HCT116 (cell line): Measurements from ENCODE around the gene KCNIP4. TPM values are rescaled to one million over a fixed set of nuclear protein-coding genes. Genes with fewer than 3 reads are reported as not detected.

Experiments used
- ATAC-seq: fragments of 200-7000 bp; cut with Tn5 transposase; 2 replicates; pipeline ENCODE4 v1.9.1; 2020; ENCODE audit warnings: mild to moderate bottlenecking, moderate library complexity
- BruUV-seq: library from RNA; stranded (reverse); fragments of 400-500 nt; replicated peaks from 2 replicates; lab custom pipeline; 2021; lab: Mats Ljungman, UMichigan
- CTCF ChIA-PET: fragments of 300-600 bp; sonication (Branson Sonifier 250); formaldehyde crosslinking; loops from one replicate; lab custom pipeline; 2021; ENCODE audit warnings: antibody characterized with exemption; lab: Charles Lee
- POLR2A ChIA-PET: fragments of 300-600, 350-600 bp; sonication (Branson Sonifier 250); formaldehyde crosslinking; loops from one replicate; lab custom pipeline; 2021; ENCODE audit warnings: antibody characterized with exemption; lab: Charles Lee
- RAD21 ChIA-PET, 2 experiments: fragments of 300-600 bp; sonication (Branson Sonifier 250); formaldehyde crosslinking; loops; one replicate each; lab custom pipeline; 2023; ENCODE audit warnings: low total read pairs in 2 of 2; ENCODE audit not compliant: uncharacterized antibody in 2 of 2, unreplicated experiment in 2 of 2, low non-redundant PET in 1 of 2; lab: Charles Lee
- DNase-seq: peaks from one replicate; pipeline ENCODE4 v3.0.0-alpha.2; 2010; ENCODE audit warnings: low read depth, low spot score
- H2AFZ ChIP-seq: fragments of 200-600 bp; shearing (Covaris generic), sonication (generic); 2 replicates; pipeline ENCODE4 v1.6.1; 2017; ENCODE audit warnings: low read depth, mixed run types, mixed read lengths, antibody characterized with exemption, low read length; ENCODE audit not compliant: poor library complexity, severe bottlenecking
- H3K27ac ChIP-seq: 2 replicates; pipeline ENCODE4 v1.5.1; 2012; ENCODE audit warnings: low read depth, low read length
- H3K27me3 ChIP-seq: fragments of 200-600 bp; sonication (generic); 2 replicates; pipeline ENCODE4 v1.6.1; 2016; ENCODE audit warnings: mixed run types, low read length, mixed read lengths; ENCODE audit not compliant: insufficient read depth
- H3K36me3 ChIP-seq, 2 experiments: fragments of 200-500 bp in 1 of 2; fragments of 200-600 bp in 1 of 2; sonication (Bioruptor generic) in 1 of 2; sonication (generic) in 1 of 2; 2 replicates each; pipeline versions ENCODE4 v1.5.1 to v1.6.1; 2014 to 2016; ENCODE audit warnings: low read length in 2 of 2, inconsistent platforms in 1 of 2, mixed read lengths in 1 of 2, mixed run types in 1 of 2; ENCODE audit not compliant: insufficient read depth in 2 of 2, control insufficient read depth in 1 of 2
- H3K4me1 ChIP-seq, 2 experiments: fragments of 200-600 bp in 1 of 2; sonication (generic) in 1 of 2; 2 replicates each; pipeline versions ENCODE4 v1.5.1 to v1.6.1; 2012 to 2017; ENCODE audit warnings: low read length in 2 of 2, inconsistent platforms in 1 of 2, mild to moderate bottlenecking in 1 of 2, mixed read lengths in 1 of 2, mixed run types in 1 of 2, moderate library complexity in 1 of 2; ENCODE audit not compliant: insufficient read depth in 2 of 2, control insufficient read depth in 1 of 2
- H3K4me2 ChIP-seq: fragments of 200-600 bp; sonication (generic); 2 replicates; pipeline ENCODE4 v1.6.1; 2017; ENCODE audit warnings: mixed run types, low read length, mixed read lengths
- H3K4me3 ChIP-seq, 2 experiments: fragments of 200-600 bp in 1 of 2; sonication (generic) in 1 of 2; replicated peaks in 1 of 2; 2 replicates each; pipeline ENCODE4 v1.5.1; 2011 to 2016; ENCODE audit warnings: low read length in 2 of 2, control low read depth in 1 of 2, low read depth in 1 of 2, mild to moderate bottlenecking in 1 of 2, mixed read lengths in 1 of 2, mixed run types in 1 of 2
- H3K79me2 ChIP-seq: fragments of 200-600 bp; sonication (generic); 2 replicates; pipeline ENCODE4 v1.6.1; 2017; ENCODE audit warnings: mild to moderate bottlenecking, mixed run types, low read length, moderate library complexity, mixed read lengths; ENCODE audit not compliant: insufficient read depth
- H3K9ac ChIP-seq: fragments of 200-600 bp; sonication (generic); 2 replicates; pipeline ENCODE4 v1.6.1; 2016; ENCODE audit warnings: low read length, mixed read lengths
- H3K9me2 ChIP-seq: fragments of 200-600 bp; sonication (generic), shearing (Covaris generic); 2 replicates; pipeline ENCODE4 v1.6.1; 2017; ENCODE audit warnings: mixed run types, mild to moderate bottlenecking, moderate library complexity; ENCODE audit not compliant: insufficient read depth
- H3K9me3 ChIP-seq, 2 experiments: fragments of 200-500 bp in 1 of 2; fragments of 200-600 bp in 1 of 2; sonication (Bioruptor generic) in 1 of 2; sonication (generic) in 1 of 2; 2 replicates each; pipeline ENCODE4 v1.6.1; 2014 to 2017; ENCODE audit warnings: low read length in 2 of 2, mixed read lengths in 2 of 2, inconsistent platforms in 1 of 2, low read depth in 1 of 2, mild to moderate bottlenecking in 1 of 2, mixed run types in 1 of 2, moderate library complexity in 1 of 2; ENCODE audit not compliant: control insufficient read depth in 1 of 2, insufficient read depth in 1 of 2
- H4K20me1 ChIP-seq: fragments of 200-600 bp; sonication (generic), shearing (Covaris generic); 2 replicates; pipeline ENCODE4 v1.6.1; 2017; ENCODE audit warnings: mixed run types, mild to moderate bottlenecking, moderate library complexity; ENCODE audit not compliant: insufficient read depth
- CBX3 ChIP-seq: IDR thresholded peaks from 2 replicates; pipeline ENCODE4 v1.6.1; 2012; ENCODE audit warnings: low read depth
- CTCF ChIP-seq, 3 experiments: fragments of 200-600 bp in 1 of 3; sonication (generic) in 1 of 3; IDR thresholded peaks in 2 of 3; conservative IDR thresholded peaks in 1 of 3; 2 replicates each; pipeline ENCODE4 v1.5.1; 2012 to 2017; ENCODE audit warnings: low read depth in 2 of 3, low read length in 2 of 3, antibody characterized with exemption in 1 of 3, borderline replicate concordance in 1 of 3, control low read depth in 1 of 3, mild to moderate bottlenecking in 1 of 3, mixed read lengths in 1 of 3, mixed run types in 1 of 3, moderate library complexity in 1 of 3; ENCODE audit not compliant: insufficient read depth in 1 of 3
- RAD21 ChIP-seq: IDR thresholded peaks from 2 replicates; pipeline ENCODE4 v1.6.1; 2012; ENCODE audit warnings: low read depth, mild to moderate bottlenecking
- SIN3A ChIP-seq: IDR thresholded peaks from 2 replicates; pipeline ENCODE4 v1.6.1; 2012; ENCODE audit warnings: low read depth
- intact Hi-C: fragments of 100-400 bp; cut with micrococcal nuclease; formaldehyde crosslinking; loops from 2 replicates; pipeline ENCODE4 v1.10.0; 2022
- total RNA-seq: library from RNA; stranded (reverse); gene quantifications from one replicate; pipeline ENCODE4 v1.2.1, GENCODE V29; 2021; ENCODE audit not compliant: unreplicated experiment

KCNIP4 gene
- total RNA-seq, 1 experiment from 2014 or later = not detected

GRCh38 chr4:20773144-20773997, 1175.2 kb downstream of the KCNIP4 start:
- Histone ChIP-seq H3K27me3 (no peaks in the 10 kb centered on the region), H3K4me1 (no peaks in the 10 kb centered on the region), H3K9me2 (no peaks in the 10 kb centered on the region), H3K36me3 (no peaks in the 10 kb centered on the region), H3K4me3 (no peak overlapping the region), H3K9me3 (no peaks in the 10 kb centered on the region), H3K27ac (no peak overlapping the region), H2AFZ (no peak overlapping the region), H3K4me2 (peak overlapping the region; percentile 33; the same call in 1 of the 2 replicates)
- ChIA-PET CTCF (interaction anchor here (1.1 to 2.0 kb wide), 5 partner anchors 24 to 1016 kb away, joined by 3 to 10 read pairs (median 7); no protein-coding TSS in a partner anchor), POLR2A (interaction anchor here (1.0 kb wide), 1 partner anchor 995 kb away, joined by 3 read pairs; no protein-coding TSS in a partner anchor), RAD21 (interaction anchor here (0.6 to 1.6 kb wide), 2 partner anchors 696 to 991 kb away, joined by 3 to 4 read pairs; no protein-coding TSS in a partner anchor)
- DNase-seq = peak; percentile 32
- intact Hi-C loops = loop anchor here (1.0 to 10.0 kb wide), 3 partner anchors 361 to 995 kb away; no protein-coding TSS in a partner anchor
- TF ChIP-seq RAD21 (peak; percentile 62), SIN3A (no peak), CBX3 (no peak), CTCF (IDR thresholded peaks at IDR 0.05 in 2 of 3, conservative IDR thresholded peaks at IDR 0.05 in 1 of 3; ENCODE audit: borderline replicate concordance in 1 of 3, insufficient read depth in 1 of 3, low read depth in 2 of 3, low read length in 2 of 3) (peak; percentile 23 to 67 (median 67); a peak in 4 of 6 replicates)
- TF ChIP-seq, all 23 proteins: peak for 2
- H3K79me2 ChIP-seq = no peaks in the 10 kb centered on the region
- no peaks in the 10 kb centered on the region for H4K20me1 ChIP-seq
- no peak overlapping the region for H3K9ac ChIP-seq
- no TSS peak for BruUV-seq
- ATAC-seq = peak; percentile 88
